Measurements from ENCODE around the gene SDK2. TPM values are rescaled to one million over a fixed set of nuclear protein-coding genes. Genes with fewer than 3 reads are reported as not detected.

SDK2 gene
- polyA plus RNA-seq, 3 donors = 0.01 TPM; not detected in 2

DNA sequence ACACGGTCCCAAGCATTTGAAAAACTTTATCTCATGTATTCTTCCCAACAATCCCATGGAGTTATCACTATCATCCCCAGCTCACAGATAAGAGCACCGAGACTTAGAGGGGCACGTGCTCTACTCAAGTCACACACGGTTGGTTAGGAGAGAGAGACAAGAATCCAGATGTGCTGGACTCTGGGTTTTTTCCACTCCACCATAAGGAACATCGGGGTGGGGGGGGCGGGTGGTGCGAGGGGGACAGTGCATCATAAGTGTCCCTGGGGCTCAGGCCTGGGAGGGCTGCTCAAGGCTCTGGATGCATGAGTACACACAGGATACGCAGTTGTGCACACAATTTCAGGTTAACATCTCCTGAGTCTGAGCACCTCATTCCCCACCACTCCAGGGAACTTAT lies 339.8 kb downstream of the SDK2 start:
- Mint-ChIP-seq H3K27me3 (ENCODE audit: low read depth in 3 of 3) (peaks cover 0 to 3% (median 2%) of the 10 kb centered on the region in 3 donors), H3K4me3 (peak overlapping the region in 1 of 2 donors; percentile 80), H3K27ac (peak overlapping the region in 4 of 7 donors; percentile 75 to 92 (median 84)), H3K4me1 (peaks cover 40% of the 10 kb centered on the region), H3K36me3 (peaks cover under 1 to 11% of the 10 kb centered on the region in 2 donors), H3K9me3 (no peaks in the 10 kb centered on the region)
- H3K4me3 ChIP-seq (replicated peaks in 1 of 3; ENCODE audit: low read depth in 2 of 3, low read length in 3 of 3) = peak overlapping the region in 1 of 3 experiments; percentile 76
- peak overlapping the region; percentile 62 for H2AFZ ChIP-seq (ENCODE audit: insufficient read depth, low read depth, low read length, poor library complexity, severe bottlenecking)
- H3K9ac ChIP-seq (ENCODE audit: insufficient read depth, low read length, poor library complexity, severe bottlenecking) = no peak overlapping the region
- intact Hi-C loops (cut with micrococcal nuclease) = loop anchor here in 1 of 2 donors (2.0 kb wide), 1 partner anchor 14 kb away; no protein-coding TSS in a partner anchor
- no peak for DNase-seq
- no peaks in the 10 kb centered on the region for H3K27me3 ChIP-seq (ENCODE audit: control insufficient read depth in 2 of 2, insufficient read depth in 2 of 2, low read length in 2 of 2)
- peaks cover 25 to 40% of the 10 kb centered on the region in 2 donors for H3K4me1 ChIP-seq (ENCODE audit: control insufficient read depth in 1 of 2, insufficient read depth in 2 of 2, low read length in 2 of 2)
- WGBS (ENCODE audit: insufficient coverage) = 100% methylated on average over 3 of the region's 8 CpGs
- H3K79me2 ChIP-seq (ENCODE audit: insufficient read depth, low read length) = peaks cover 74% of the 10 kb centered on the region
- TF ChIP-seq, protein P1, sequence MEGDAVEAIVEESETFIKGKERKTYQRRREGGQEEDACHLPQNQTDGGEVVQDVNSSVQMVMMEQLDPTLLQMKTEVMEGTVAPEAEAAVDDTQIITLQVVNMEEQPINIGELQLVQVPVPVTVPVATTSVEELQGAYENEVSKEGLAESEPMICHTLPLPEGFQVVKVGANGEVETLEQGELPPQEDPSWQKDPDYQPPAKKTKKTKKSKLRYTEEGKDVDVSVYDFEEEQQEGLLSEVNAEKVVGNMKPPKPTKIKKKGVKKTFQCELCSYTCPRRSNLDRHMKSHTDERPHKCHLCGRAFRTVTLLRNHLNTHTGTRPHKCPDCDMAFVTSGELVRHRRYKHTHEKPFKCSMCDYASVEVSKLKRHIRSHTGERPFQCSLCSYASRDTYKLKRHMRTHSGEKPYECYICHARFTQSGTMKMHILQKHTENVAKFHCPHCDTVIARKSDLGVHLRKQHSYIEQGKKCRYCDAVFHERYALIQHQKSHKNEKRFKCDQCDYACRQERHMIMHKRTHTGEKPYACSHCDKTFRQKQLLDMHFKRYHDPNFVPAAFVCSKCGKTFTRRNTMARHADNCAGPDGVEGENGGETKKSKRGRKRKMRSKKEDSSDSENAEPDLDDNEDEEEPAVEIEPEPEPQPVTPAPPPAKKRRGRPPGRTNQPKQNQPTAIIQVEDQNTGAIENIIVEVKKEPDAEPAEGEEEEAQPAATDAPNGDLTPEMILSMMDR (IDR thresholded peaks at IDR 0.05) = no peak
- H3K4me2 ChIP-seq (replicated peaks; ENCODE audit: extremely low read depth, low read length, poor library complexity, severe bottlenecking) = peak overlapping the region; percentile 85
- no peaks in the 10 kb centered on the region for H3K36me3 ChIP-seq (replicated peaks in 1 of 2; ENCODE audit: control insufficient read depth in 1 of 2, insufficient read depth in 2 of 2, low read length in 2 of 2)
- peaks cover 42% of the 10 kb centered on the region for H4K20me1 ChIP-seq (ENCODE audit: insufficient read depth, low read length)
- peak overlapping the region; percentile 12 to 82 for H3K27ac ChIP-seq (ENCODE audit: low read depth in 1 of 2, low read length in 2 of 2)
- no peaks in the 10 kb centered on the region for H3K9me3 ChIP-seq (replicated peaks in 1 of 2; ENCODE audit: control insufficient read depth in 1 of 2, insufficient read depth in 1 of 2, low read length in 2 of 2)

DNA sequence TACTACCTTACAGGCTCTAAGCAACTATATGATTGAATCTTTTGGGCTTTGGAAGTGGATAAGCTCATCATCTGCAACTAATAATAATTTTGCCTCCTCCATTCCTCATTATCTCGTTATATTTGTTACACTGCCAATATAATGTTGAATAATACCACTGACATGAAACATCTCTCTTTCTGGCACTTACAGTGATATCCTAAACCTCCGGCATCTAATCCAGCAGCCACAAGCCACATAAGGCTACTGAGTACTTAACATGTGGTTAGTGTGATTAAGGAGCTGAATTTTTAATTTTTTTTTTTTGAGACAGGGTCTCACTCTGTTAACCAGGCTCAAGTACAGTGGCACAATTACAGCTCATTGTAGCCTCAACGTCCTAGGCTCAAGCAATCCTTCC lies 342.1 kb downstream of the SDK2 start:
- Mint-ChIP-seq H3K36me3 (peaks cover 7 to 12% of the 10 kb centered on the region in 2 donors), H3K27me3 (ENCODE audit: low read depth in 3 of 3) (peaks cover 2 to 3% (median 2%) of the 10 kb centered on the region in 3 donors), H3K27ac (no peak overlapping the region), H3K4me3 (no peak overlapping the region), H3K4me1 (peaks cover 38% of the 10 kb centered on the region), H3K9me3 (no peaks in the 10 kb centered on the region)
- Histone ChIP-seq H3K4me1 (ENCODE audit: control insufficient read depth in 1 of 2, insufficient read depth in 2 of 2, low read length in 2 of 2) (peaks cover 27 to 33% of the 10 kb centered on the region in 2 donors), H3K4me3 (replicated peaks in 1 of 3; ENCODE audit: low read depth in 2 of 3, low read length in 3 of 3) (no peak overlapping the region), H3K9ac (ENCODE audit: insufficient read depth, low read length, poor library complexity, severe bottlenecking) (no peak overlapping the region), H3K27ac (ENCODE audit: low read depth in 1 of 2, low read length in 2 of 2) (no peak overlapping the region), H3K9me3 (replicated peaks in 1 of 2; ENCODE audit: control insufficient read depth in 1 of 2, insufficient read depth in 1 of 2, low read length in 2 of 2) (no peaks in the 10 kb centered on the region), H2AFZ (ENCODE audit: insufficient read depth, low read depth, low read length, poor library complexity, severe bottlenecking) (no peak overlapping the region), H4K20me1 (ENCODE audit: insufficient read depth, low read length) (peaks cover 46% of the 10 kb centered on the region), H3K79me2 (ENCODE audit: insufficient read depth, low read length) (peaks cover 68% of the 10 kb centered on the region), H3K27me3 (ENCODE audit: control insufficient read depth in 2 of 2, insufficient read depth in 2 of 2, low read length in 2 of 2) (no peaks in the 10 kb centered on the region), H3K4me2 (replicated peaks; ENCODE audit: extremely low read depth, low read length, poor library complexity, severe bottlenecking) (no peak overlapping the region), H3K36me3 (replicated peaks in 1 of 2; ENCODE audit: control insufficient read depth in 1 of 2, insufficient read depth in 2 of 2, low read length in 2 of 2) (no peaks in the 10 kb centered on the region)
- intact Hi-C loops (cut with micrococcal nuclease) = no loop called here
- no peak for DNase-seq
- TF ChIP-seq, protein P1 (IDR thresholded peaks at IDR 0.05) = no peak
- 78% methylated on average over 1 of the region's 3 CpGs for WGBS (ENCODE audit: insufficient coverage)
